K562 (cell line): ENCODE data around the gene TAF1L. TPM values are rescaled to one million over a fixed set of nuclear protein-coding genes. Genes with fewer than 3 reads are reported as not detected.

Source experiments
- ATAC-seq: fragments of 200-7000 bp; cut with Tn5 transposase; 3 replicates; pipeline ENCODE4 v1.9.1; 2020; ENCODE audit warnings: moderate library complexity
- BruUV-seq: library from RNA; stranded (reverse); fragments of 400-500 nt; replicated peaks from 2 replicates; lab custom pipeline; 2021; lab: Mats Ljungman, UMichigan
- CTCF ChIA-PET: fragments of 300-600 bp; formaldehyde crosslinking; extraction: SDS; loops from one replicate; lab custom pipeline; 2021; ENCODE audit warnings: low intra/inter-chr PET ratio; lab: Yijun Ruan, JAX
- POLR2A ChIA-PET: fragments of 300-600, 350-650 bp; sonication (Branson Sonifier 250); formaldehyde crosslinking; extraction: SDS; loops from one replicate; lab custom pipeline; 2021; ENCODE audit warnings: antibody characterized with exemption, inconsistent platforms; lab: Yijun Ruan, JAX
- DNase-seq, 4 experiments: peaks; one replicate each; pipeline versions ENCODE4 v3.0.0 to v3.0.0-alpha.2; 2011 to 2018; ENCODE audit warnings: low spot score in 3 of 4, mixed read lengths in 3 of 4; ENCODE audit errors: extremely low read depth in 1 of 4
- FAIRE-seq: peaks from 2 replicates; lab custom pipeline; 2011; peaks lifted over from hg19 to GRCh38; lab: Jason Lieb, UNC
- H2AFZ ChIP-seq: 2 replicates; pipeline ENCODE4 v1.6.0; 2011; ENCODE audit warnings: low read depth, low read length, control low read depth, inconsistent platforms
- H3K27ac ChIP-seq: fragments of 200-600 bp; 3 replicates; pipeline ENCODE4 v1.8.0; 2011; ENCODE audit warnings: low read depth, mild to moderate bottlenecking, control low read depth, inconsistent platforms, low read length, moderate library complexity, mixed read lengths; ENCODE audit errors: extremely low read depth
- H3K27me3 ChIP-seq, 2 experiments: fragments of 300-600 bp in 1 of 2; 2 replicates in 1 of 2; 3 replicates in 1 of 2; pipeline versions ENCODE4 v1.6.0 to v1.8.0; 2011; ENCODE audit warnings: inconsistent platforms in 2 of 2, low read length in 2 of 2, mild to moderate bottlenecking in 1 of 2, mixed read lengths in 1 of 2, moderate library complexity in 1 of 2; ENCODE audit not compliant: control insufficient read depth in 2 of 2, insufficient read depth in 2 of 2
- H3K36me3 ChIP-seq: fragments of 300-600 bp; 3 replicates; pipeline ENCODE4 v1.8.0; 2011; ENCODE audit warnings: mild to moderate bottlenecking, low read length, inconsistent platforms; ENCODE audit not compliant: control insufficient read depth, insufficient read depth
- H3K4me1 ChIP-seq, 2 experiments: fragments of 200-600 bp in 1 of 2; replicated peaks in 1 of 2; 2 replicates in 1 of 2; 3 replicates in 1 of 2; pipeline versions ENCODE4 v1.5.1 to v1.8.0; 2011; ENCODE audit warnings: inconsistent platforms in 2 of 2, low read length in 2 of 2, mild to moderate bottlenecking in 1 of 2, mixed read lengths in 1 of 2, moderate library complexity in 1 of 2; ENCODE audit not compliant: control insufficient read depth in 2 of 2, insufficient read depth in 2 of 2
- H3K4me2 ChIP-seq: 2 replicates; pipeline ENCODE4 v1.6.1; 2011; ENCODE audit warnings: low read length, control low read depth, inconsistent platforms, mixed read lengths; ENCODE audit not compliant: insufficient read depth
- H3K4me3 ChIP-seq: fragments of 200-600 bp; sonication (generic), shearing (Covaris generic); 2 replicates; pipeline ENCODE4 v1.5.1; 2016; ENCODE audit warnings: control low read depth, inconsistent platforms
- H3K79me2 ChIP-seq: fragments of 200-600 bp; 3 replicates; pipeline ENCODE4 v1.8.0; 2011; ENCODE audit warnings: low read length, inconsistent platforms; ENCODE audit not compliant: control insufficient read depth, insufficient read depth
- H3K9ac ChIP-seq, 2 experiments: 2 replicates each; pipeline versions ENCODE4 v1.6.0 to v1.6.1; 2011; ENCODE audit warnings: low read depth in 2 of 2, low read length in 2 of 2, control low read depth in 1 of 2, inconsistent platforms in 1 of 2, mild to moderate bottlenecking in 1 of 2, mixed read lengths in 1 of 2; ENCODE audit not compliant: insufficient read depth in 1 of 2
- H3K9me1 ChIP-seq: one replicate; pipeline ENCODE4 v1.6.0; 2011; ENCODE audit warnings: inconsistent platforms, mild to moderate bottlenecking, low read length, moderate library complexity; ENCODE audit not compliant: control insufficient read depth, insufficient read depth
- H3K9me3 ChIP-seq: replicated peaks from 2 replicates; pipeline ENCODE4 v1.5.1; 2011; ENCODE audit warnings: low read depth, low read length, inconsistent platforms; ENCODE audit not compliant: control insufficient read depth, insufficient read depth
- H4K20me1 ChIP-seq: replicated peaks from 2 replicates; pipeline ENCODE4 v1.6.1; 2011; ENCODE audit warnings: low read length, inconsistent platforms, mixed read lengths; ENCODE audit not compliant: control insufficient read depth, insufficient read depth
- DDX20 ChIP-seq: fragments of 450-650 bp; IDR thresholded peaks from 2 replicates; pipeline ENCODE4 v1.6.1; 2016; ENCODE audit warnings: missing genetic modification characterization, low read depth, mild to moderate bottlenecking, missing compliant biosample characterization, moderate library complexity
- DMBX1 ChIP-seq: fragments of 250-450 bp; sonication (Bioruptor Pico); IDR thresholded peaks from 2 replicates; pipeline ENCODE4 v1.8.0; 2022; ENCODE audit warnings: inconsistent platforms, mild to moderate bottlenecking, moderate library complexity, borderline replicate concordance
- NFIC ChIP-seq: fragments of 450-650 bp; IDR thresholded peaks from 2 replicates; pipeline ENCODE4 v1.6.1; 2017; ENCODE audit warnings: mild to moderate bottlenecking, inconsistent platforms
- NR1H2 ChIP-seq: sonication (generic); formaldehyde crosslinking; IDR thresholded peaks from 2 replicates; pipeline ENCODE4 v1.4.0; 2020; ENCODE audit warnings: mild to moderate bottlenecking, missing genetic modification reagents
- SAFB2 ChIP-seq: fragments of 200-400 bp; formaldehyde crosslinking; IDR thresholded peaks from 2 replicates; pipeline ENCODE4 v1.6.1; 2018; ENCODE audit warnings: borderline replicate concordance, low read length, low read depth, moderate library complexity; ENCODE audit not compliant: severe bottlenecking
- SIX5 ChIP-seq, 2 experiments: IDR thresholded peaks; 2 replicates each; pipeline ENCODE4 v1.6.1; 2011; ENCODE audit warnings: low read length in 2 of 2, borderline replicate concordance in 1 of 2, low read depth in 1 of 2, mild to moderate bottlenecking in 1 of 2, moderate library complexity in 1 of 2; ENCODE audit not compliant: insufficient read depth in 1 of 2
- SMAD1 ChIP-seq: fragments of 150-350 bp; IDR thresholded peaks from 2 replicates; pipeline ENCODE4 v1.6.1; 2014; ENCODE audit warnings: low read length, low read depth; ENCODE audit not compliant: partially characterized antibody
- TAF15 ChIP-seq: fragments of 200-400 bp; formaldehyde crosslinking; IDR thresholded peaks from 2 replicates; pipeline ENCODE4 v1.6.1; 2017; ENCODE audit warnings: mild to moderate bottlenecking, low read depth, low read length, moderate library complexity
- TSC22D4 ChIP-seq: fragments of 450-650 bp; IDR thresholded peaks from 2 replicates; pipeline ENCODE4 v1.6.1; 2016; ENCODE audit warnings: missing genetic modification characterization, missing biosample characterization, control low read depth
- U2AF2 ChIP-seq: fragments of 200-400 bp; formaldehyde crosslinking; optimal IDR thresholded peaks from 2 replicates; pipeline ENCODE3; 2017; ENCODE audit warnings: low read depth, mild to moderate bottlenecking, low read length
- ZC3H8 ChIP-seq: fragments of 450-650 bp; IDR thresholded peaks from 2 replicates; pipeline ENCODE4 v1.6.1; 2017
- ZFP36 ChIP-seq: fragments of 150-350 bp; IDR thresholded peaks from 2 replicates; pipeline ENCODE4 v1.6.1; 2018; ENCODE audit warnings: low read length, low read depth; ENCODE audit not compliant: partially characterized antibody
- ZNF717 ChIP-seq: fragments of 250-450 bp; sonication (Bioruptor Pico); IDR thresholded peaks from 2 replicates; pipeline ENCODE4 v1.5.0; 2021
- WGBS: fragments of 100-300 bp; shearing (Covaris generic); methylation state at CpG from one replicate; pipeline ENCODE4 v1.1.6; 2016; ENCODE audit warnings: low coverage, mixed read lengths; ENCODE audit not compliant: insufficient coverage; ENCODE audit errors: missing lambda C conversion rate; 5-methylcytosine and 5-hydroxymethylcytosine counted together
- in situ Hi-C: fragments of 300-500 bp; cut with MboI; formaldehyde crosslinking; loops from 4 replicates; pipeline ENCODE4 v1.15.0; 2018; ENCODE audit warnings: inconsistent platforms, mixed read lengths
- intact Hi-C: fragments of 100-400 bp; cut with micrococcal nuclease; formaldehyde crosslinking; loops from 2 replicates; pipeline ENCODE4 v1.14.2; 2022
- polyA plus RNA-seq, 8 experiments: library from polyadenylated mRNA; depleted of rRNA in 4 of 8; stranded (reverse) in 5 of 8; unstranded in 3 of 8; fragments of >200 nt; fragmentation: Nextera tagmentation in 2 of 8; fragmentation: Illumina TruSeq in 1 of 8; extraction: Ambion mirVana in 2 of 8; extraction: Trizol in 1 of 8; gene quantifications; 2 replicates each; pipeline versions ENCODE4 v1.2.1 to v1.2.3, GENCODE V29; 2011 to 2014; ENCODE audit warnings: inconsistent platforms in 1 of 8, missing spikeins in 1 of 8
- total RNA-seq, 7 experiments: library from RNA; depleted of rRNA in 6 of 7; stranded (reverse); fragments of >200 nt in 6 of 7; fragmentation: Illumina TruSeq in 2 of 7; extraction: Trizol in 2 of 7; gene quantifications; 2 replicates each; pipeline versions ENCODE4 v1.2.1 to v1.2.3, GENCODE V29; 2011 to 2021; ENCODE audit warnings: low replicate concordance in 1 of 7
- TF ChIP-seq, protein P1 (sequence below): sonication (generic); formaldehyde crosslinking; IDR thresholded peaks from 2 replicates; pipeline ENCODE4 v1.8.0; 2022; ENCODE audit warnings: mild to moderate bottlenecking, missing genetic modification reagents

Gene TAF1L
- total and polyA plus RNA-seq, 9 of the 15 experiments (the other 6 are each of a cell fraction or from before 2014, with no cell fraction given): 0.01 to 0.04 (median 0.03) TPM; not detected in 3

DNA sequence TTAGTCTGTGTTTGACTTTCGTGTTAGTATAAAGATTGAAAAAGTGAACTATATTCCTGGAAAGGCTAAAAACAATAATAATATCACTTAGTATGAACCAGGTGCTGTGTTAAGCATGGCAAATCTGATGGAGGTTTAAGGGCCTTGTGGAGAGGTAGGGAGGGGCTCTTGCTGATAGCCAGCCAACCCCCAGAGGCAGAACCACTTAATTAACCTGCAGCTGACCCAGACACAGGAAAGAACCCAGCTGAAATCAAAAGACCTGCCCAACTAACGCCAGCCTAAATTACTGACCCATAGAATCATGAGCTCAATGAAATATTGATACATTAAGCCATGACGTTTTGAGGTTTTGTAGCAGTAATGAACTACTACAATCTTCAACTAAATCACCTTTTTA, 28.3 kb upstream of the TAF1L start:
- no peak overlapping the region for H3K9ac ChIP-seq
- no peaks in the 10 kb centered on the region for H3K9me1 ChIP-seq
- POLR2A ChIA-PET: no interaction called here
- no peaks in the 10 kb centered on the region for H3K4me1 ChIP-seq
- no peak for ATAC-seq
- no peaks in the 10 kb centered on the region for H3K9me3 ChIP-seq
- H3K4me2 ChIP-seq: no peak overlapping the region
- H3K4me3 ChIP-seq: no peak overlapping the region
- WGBS: 0% methylated on average over 3 of the region's 3 CpGs
- intact Hi-C loops: no loop called here
- no peak for DNase-seq
- 0 out of 5 replicates have a peak, but pooled peaks cover 0 to 4% of the 10 kb centered on the region in 2 experiments for H3K27me3 ChIP-seq
- no peak for TF ChIP-seq NR1H2
- TF ChIP-seq SIX5 (IDR thresholded peaks at IDR 0.05; ENCODE audit: borderline replicate concordance in 1 of 2, insufficient read depth in 1 of 2, low read depth in 1 of 2, low read length in 2 of 2): no peak
- TF ChIP-seq DMBX1 (CRISPR knock-in tag): no peak
- TF ChIP-seq, all 486 proteins: peak for 0
- no peaks in the 10 kb centered on the region for H3K36me3 ChIP-seq
- no peak overlapping the region for H2AFZ ChIP-seq
- FAIRE-seq: no peak
- no peaks in the 10 kb centered on the region for H3K79me2 ChIP-seq
- no peak overlapping the region for H3K27ac ChIP-seq
- no peaks in the 10 kb centered on the region for H4K20me1 ChIP-seq
- in situ Hi-C loops: no loop called here
- CTCF ChIA-PET: no interaction called here
- BruUV-seq: no TSS peak

DNA sequence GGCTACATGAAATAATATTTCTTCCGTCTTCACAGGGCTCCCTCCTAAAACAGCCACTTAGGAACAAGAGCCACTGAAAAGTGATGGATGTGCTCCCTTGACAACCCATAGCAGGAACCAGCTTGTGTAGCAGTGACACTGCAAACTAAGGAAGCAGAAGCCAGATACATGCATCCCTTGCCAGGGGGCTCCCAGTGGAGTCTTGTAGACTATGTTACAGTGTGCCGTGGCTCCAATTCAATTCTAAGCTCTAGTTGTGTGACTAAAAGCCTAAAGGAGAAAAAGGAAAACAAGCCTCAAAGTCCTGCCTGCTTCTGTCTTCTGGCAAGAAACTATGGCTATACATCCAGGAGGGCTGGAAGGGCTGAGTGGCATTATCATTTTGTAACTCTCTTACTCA, 12.2 kb upstream of the TAF1L start:
- Histone ChIP-seq H2AFZ (no peak overlapping the region), H3K27me3 (no peaks in the 10 kb centered on the region), H3K36me3 (no peaks in the 10 kb centered on the region), H4K20me1 (no peaks in the 10 kb centered on the region), H3K9ac (no peak overlapping the region), H3K4me2 (no peak overlapping the region), H3K4me3 (no peak overlapping the region), H3K4me1 (no peaks in the 10 kb centered on the region), H3K79me2 (no peaks in the 10 kb centered on the region), H3K27ac (no peak overlapping the region), H3K9me1 (no peaks in the 10 kb centered on the region), H3K9me3 (no peaks in the 10 kb centered on the region)
- ATAC-seq: no peak
- intact Hi-C loops: no loop called here
- FAIRE-seq: no peak
- ChIA-PET CTCF (no interaction called here), POLR2A (no interaction called here)
- in situ Hi-C loops: no loop called here
- BruUV-seq: no TSS peak
- 0% methylated on average over 2 of the region's 2 CpGs for WGBS
- DNase-seq: no peak
- TF ChIP-seq ZFP36 (no peak), SAFB2 (no peak), SMAD1 (no peak), NFIC (no peak), ZC3H8 (no peak), DDX20 (tag) (no peak), U2AF2 (no peak), TAF15 (no peak), TSC22D4 (no peak), ZNF717 (CRISPR knock-in tag) (no peak)
- TF ChIP-seq, protein P1, sequence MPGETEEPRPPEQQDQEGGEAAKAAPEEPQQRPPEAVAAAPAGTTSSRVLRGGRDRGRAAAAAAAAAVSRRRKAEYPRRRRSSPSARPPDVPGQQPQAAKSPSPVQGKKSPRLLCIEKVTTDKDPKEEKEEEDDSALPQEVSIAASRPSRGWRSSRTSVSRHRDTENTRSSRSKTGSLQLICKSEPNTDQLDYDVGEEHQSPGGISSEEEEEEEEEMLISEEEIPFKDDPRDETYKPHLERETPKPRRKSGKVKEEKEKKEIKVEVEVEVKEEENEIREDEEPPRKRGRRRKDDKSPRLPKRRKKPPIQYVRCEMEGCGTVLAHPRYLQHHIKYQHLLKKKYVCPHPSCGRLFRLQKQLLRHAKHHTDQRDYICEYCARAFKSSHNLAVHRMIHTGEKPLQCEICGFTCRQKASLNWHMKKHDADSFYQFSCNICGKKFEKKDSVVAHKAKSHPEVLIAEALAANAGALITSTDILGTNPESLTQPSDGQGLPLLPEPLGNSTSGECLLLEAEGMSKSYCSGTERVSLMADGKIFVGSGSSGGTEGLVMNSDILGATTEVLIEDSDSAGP (CRISPR knock-in tag): no peak
